ENCODE results near the gene MCM7. TPM values are rescaled to one million over a fixed set of nuclear protein-coding genes. Genes with fewer than 3 reads are reported as not detected.

MCM7 gene
- total and polyA plus RNA-seq, 2 of the 4 experiments (the other 2 are of a cell fraction) = 104 to 137 TPM

DNA sequence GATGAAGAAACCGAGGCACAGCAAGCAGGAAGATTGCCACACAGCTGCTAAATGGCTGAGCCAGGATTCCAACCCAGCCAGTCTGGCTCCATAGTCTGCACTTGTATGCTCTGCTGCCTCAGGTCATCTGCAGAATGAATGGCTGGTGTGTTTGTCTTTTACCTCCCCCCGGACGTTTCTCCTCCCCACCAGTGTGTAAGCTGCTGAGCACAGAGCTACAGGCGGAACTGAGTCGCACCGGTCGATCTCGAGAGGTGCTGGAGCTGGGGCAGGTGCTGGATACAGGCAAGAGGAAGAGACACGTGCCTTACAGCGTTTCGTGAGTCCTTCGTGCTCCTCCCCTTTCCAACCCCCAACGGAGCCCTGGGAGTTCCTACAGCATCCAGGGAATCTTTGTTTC, 20.9 kb upstream of the MCM7 start:
- TF ChIP-seq RFX5 (IDR thresholded peaks at IDR 0.05; ENCODE audit: low read depth, low read length) (no peak), FOS (IDR thresholded peaks at IDR 0.05; ENCODE audit: low read depth, low read length) (no peak)
- TF ChIP-seq, protein P1, sequence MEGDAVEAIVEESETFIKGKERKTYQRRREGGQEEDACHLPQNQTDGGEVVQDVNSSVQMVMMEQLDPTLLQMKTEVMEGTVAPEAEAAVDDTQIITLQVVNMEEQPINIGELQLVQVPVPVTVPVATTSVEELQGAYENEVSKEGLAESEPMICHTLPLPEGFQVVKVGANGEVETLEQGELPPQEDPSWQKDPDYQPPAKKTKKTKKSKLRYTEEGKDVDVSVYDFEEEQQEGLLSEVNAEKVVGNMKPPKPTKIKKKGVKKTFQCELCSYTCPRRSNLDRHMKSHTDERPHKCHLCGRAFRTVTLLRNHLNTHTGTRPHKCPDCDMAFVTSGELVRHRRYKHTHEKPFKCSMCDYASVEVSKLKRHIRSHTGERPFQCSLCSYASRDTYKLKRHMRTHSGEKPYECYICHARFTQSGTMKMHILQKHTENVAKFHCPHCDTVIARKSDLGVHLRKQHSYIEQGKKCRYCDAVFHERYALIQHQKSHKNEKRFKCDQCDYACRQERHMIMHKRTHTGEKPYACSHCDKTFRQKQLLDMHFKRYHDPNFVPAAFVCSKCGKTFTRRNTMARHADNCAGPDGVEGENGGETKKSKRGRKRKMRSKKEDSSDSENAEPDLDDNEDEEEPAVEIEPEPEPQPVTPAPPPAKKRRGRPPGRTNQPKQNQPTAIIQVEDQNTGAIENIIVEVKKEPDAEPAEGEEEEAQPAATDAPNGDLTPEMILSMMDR (conservative IDR thresholded peaks at IDR 0.05; ENCODE audit: low read depth, low read length) = no peak
- TF ChIP-seq, protein P2, sequence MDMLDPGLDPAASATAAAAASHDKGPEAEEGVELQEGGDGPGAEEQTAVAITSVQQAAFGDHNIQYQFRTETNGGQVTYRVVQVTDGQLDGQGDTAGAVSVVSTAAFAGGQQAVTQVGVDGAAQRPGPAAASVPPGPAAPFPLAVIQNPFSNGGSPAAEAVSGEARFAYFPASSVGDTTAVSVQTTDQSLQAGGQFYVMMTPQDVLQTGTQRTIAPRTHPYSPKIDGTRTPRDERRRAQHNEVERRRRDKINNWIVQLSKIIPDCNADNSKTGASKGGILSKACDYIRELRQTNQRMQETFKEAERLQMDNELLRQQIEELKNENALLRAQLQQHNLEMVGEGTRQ (IDR thresholded peaks at IDR 0.05; ENCODE audit: low read depth, low read length) = no peak
- Histone ChIP-seq H3K4ac (ENCODE audit: low read depth, low read length) (no peak overlapping the region), H3K79me1 (ENCODE audit: low read depth in 1 of 2, low read length in 2 of 2) (peaks cover 28 to 57% of the 10 kb centered on the region in 2 experiments), H2AK5ac (ENCODE audit: low read depth, low read length) (no peak overlapping the region; the same call in 1 of the 2 replicates), H2BK120ac (ENCODE audit: low read depth, low read length) (no peak overlapping the region), H3K27me3 (ENCODE audit: control insufficient read depth, insufficient read depth, low read length) (no peaks in the 10 kb centered on the region), H3K36me3 (ENCODE audit: control insufficient read depth, insufficient read depth, low read length) (peaks cover 4% of the 10 kb centered on the region; the same call in 1 of the 2 replicates), H4K20me1 (ENCODE audit: insufficient read depth, low read length) (no peaks in the 10 kb centered on the region; the same call in 1 of the 2 replicates), H4K5ac (ENCODE audit: low read depth, low read length) (no peak overlapping the region), H3K9ac (ENCODE audit: low read depth, low read length) (no peak overlapping the region), H2AFZ (replicated peaks; ENCODE audit: low read length, poor library complexity) (no peak overlapping the region), H3K4me1 (ENCODE audit: control insufficient read depth, insufficient read depth, low read length) (peaks cover 6% of the 10 kb centered on the region; the same call in 1 of the 2 replicates), H3K9me1 (ENCODE audit: insufficient read depth, low read length) (peaks cover 17% of the 10 kb centered on the region), H3K23ac (ENCODE audit: low read depth, low read length) (no peak overlapping the region), H2BK15ac (ENCODE audit: low read depth, low read length) (no peak overlapping the region), H3K27ac (ENCODE audit: insufficient read depth, low read length) (no peak overlapping the region), H2AK9ac (replicated peaks; ENCODE audit: low read depth, low read length, poor library complexity) (no peak overlapping the region), H2BK20ac (ENCODE audit: low read depth, low read length) (no peak overlapping the region), H3K4me2 (ENCODE audit: low read depth, low read length) (no peak overlapping the region), H4K91ac (ENCODE audit: insufficient read depth, low read depth, low read length) (no peak overlapping the region), H2BK5ac (ENCODE audit: low read depth, low read length, poor library complexity, severe bottlenecking) (no peak overlapping the region), H3K56ac (ENCODE audit: extremely low read depth, insufficient read depth, low read length) (no peak overlapping the region), H3K14ac (replicated peaks; ENCODE audit: low read depth, low read length) (no peak overlapping the region), H4K8ac (ENCODE audit: low read depth in 2 of 2, low read length in 2 of 2) (no peak overlapping the region), H3K18ac (ENCODE audit: low read depth, low read length) (no peak overlapping the region), H3K9me3 (ENCODE audit: control insufficient read depth, insufficient read depth, low read length) (no peaks in the 10 kb centered on the region), H3K4me3 (ENCODE audit: insufficient read depth, low read depth, low read length) (no peak overlapping the region)
- no peak for ATAC-seq (ENCODE audit: low read depth)
- no peak for DNase-seq
- no TSS peak for BruUV-seq (replicated peaks)
- in situ Hi-C loops (cut with MboI; ENCODE audit: low sequenced_read_pairs) = no loop called here
- intact Hi-C loops (cut with micrococcal nuclease) = no loop called here
- CTCF ChIA-PET = no interaction called here
- 83% methylated on average over 2 of the region's 13 CpGs; no CpG with 5 or more reads in 1 of the 2 experiments for WGBS, 2 experiments (ENCODE audit: extremely low coverage in 2 of 2, insufficient read length in 1 of 2)
- POLR2A ChIA-PET (ENCODE audit: unreplicated experiment) = no interaction called here
- dilution Hi-C loops (cut with HindIII; ENCODE audit: low sequenced_read_pairs, unreplicated experiment) = no loop called here
